Choroid plexus epithelial cell (primary cell): Measurements from ENCODE around the gene LBX2.

Experiments used
- DNase-seq: peaks from one replicate; pipeline ENCODE4 v3.0.0-alpha.2; 2010; ENCODE audit warnings: low read depth
- H3K4me3 ChIP-seq: 2 replicates; pipeline ENCODE4 v1.5.1; 2011; ENCODE audit warnings: low read depth, mild to moderate bottlenecking, control low read depth, low read length, moderate library complexity
- TF ChIP-seq, protein P1 (sequence below): conservative IDR thresholded peaks from 2 replicates; pipeline ENCODE4 v1.5.1; 2011; ENCODE audit warnings: low read depth, mild to moderate bottlenecking, control low read depth, inconsistent platforms, low read length, moderate library complexity

The LBX2 gene

DNA sequence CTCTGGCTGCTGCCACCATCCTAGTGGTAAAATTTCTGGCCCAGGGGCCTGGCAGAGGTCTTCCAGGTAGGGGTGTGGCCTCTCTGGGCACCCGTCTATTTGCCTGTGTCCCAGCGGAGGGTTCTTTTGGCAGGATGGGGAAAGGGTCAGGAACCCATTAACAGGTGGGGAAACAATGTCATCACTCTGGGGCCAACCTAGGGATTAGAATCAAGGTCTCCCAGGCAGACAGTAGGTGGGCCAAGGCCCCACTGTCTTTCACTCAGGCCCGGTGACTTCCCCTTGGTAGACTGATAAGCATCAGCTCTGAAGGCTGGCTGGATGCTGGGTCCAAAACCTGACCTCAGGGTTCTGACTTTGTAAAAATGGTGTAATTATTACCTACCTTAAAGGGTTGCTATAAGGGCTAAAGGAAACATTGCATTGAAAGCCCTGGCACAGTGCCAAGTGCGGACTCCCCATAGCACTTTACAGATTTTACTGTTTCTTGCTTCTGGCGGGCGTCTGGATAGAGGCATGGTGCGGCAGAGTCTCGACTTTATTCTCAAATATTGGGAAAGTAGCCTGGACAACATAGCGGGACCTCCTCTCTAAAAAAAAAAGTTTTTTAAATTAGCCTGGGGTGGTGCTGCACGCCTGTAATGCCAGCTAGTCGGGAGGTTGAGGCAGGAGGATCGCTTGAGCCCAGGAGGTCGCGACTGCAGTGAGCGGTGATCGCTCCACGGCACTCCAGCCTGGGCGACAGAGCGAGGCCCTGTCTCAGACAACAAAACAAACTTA is 2.2 kb downstream of the LBX2 start:
- TF ChIP-seq, protein P1, sequence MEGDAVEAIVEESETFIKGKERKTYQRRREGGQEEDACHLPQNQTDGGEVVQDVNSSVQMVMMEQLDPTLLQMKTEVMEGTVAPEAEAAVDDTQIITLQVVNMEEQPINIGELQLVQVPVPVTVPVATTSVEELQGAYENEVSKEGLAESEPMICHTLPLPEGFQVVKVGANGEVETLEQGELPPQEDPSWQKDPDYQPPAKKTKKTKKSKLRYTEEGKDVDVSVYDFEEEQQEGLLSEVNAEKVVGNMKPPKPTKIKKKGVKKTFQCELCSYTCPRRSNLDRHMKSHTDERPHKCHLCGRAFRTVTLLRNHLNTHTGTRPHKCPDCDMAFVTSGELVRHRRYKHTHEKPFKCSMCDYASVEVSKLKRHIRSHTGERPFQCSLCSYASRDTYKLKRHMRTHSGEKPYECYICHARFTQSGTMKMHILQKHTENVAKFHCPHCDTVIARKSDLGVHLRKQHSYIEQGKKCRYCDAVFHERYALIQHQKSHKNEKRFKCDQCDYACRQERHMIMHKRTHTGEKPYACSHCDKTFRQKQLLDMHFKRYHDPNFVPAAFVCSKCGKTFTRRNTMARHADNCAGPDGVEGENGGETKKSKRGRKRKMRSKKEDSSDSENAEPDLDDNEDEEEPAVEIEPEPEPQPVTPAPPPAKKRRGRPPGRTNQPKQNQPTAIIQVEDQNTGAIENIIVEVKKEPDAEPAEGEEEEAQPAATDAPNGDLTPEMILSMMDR = no peak
- no peak for DNase-seq
- H3K4me3 ChIP-seq = peak overlapping the region; percentile 35

DNA sequence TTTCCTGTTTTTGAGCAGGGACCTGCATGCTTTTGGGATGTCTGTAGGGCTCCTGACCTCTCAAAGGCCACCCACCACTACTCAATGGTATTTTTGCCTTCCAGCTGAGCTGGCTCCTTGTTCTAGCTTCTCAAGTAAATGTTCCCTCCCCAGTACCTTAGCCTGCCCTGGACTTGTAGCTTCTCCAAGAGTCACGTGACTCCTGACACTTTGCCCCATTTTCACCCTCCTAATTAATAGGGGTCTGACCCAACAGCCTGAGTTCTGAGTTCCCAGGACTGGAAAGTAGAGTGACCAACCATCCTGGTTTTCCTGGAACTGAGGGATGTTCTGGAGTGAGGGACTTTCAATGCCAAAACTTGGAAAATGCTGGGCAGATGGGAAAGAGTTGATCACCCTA is 4.0 kb downstream of the LBX2 start:
- DNase-seq = no peak
- TF ChIP-seq, protein P1 = no peak

DNA sequence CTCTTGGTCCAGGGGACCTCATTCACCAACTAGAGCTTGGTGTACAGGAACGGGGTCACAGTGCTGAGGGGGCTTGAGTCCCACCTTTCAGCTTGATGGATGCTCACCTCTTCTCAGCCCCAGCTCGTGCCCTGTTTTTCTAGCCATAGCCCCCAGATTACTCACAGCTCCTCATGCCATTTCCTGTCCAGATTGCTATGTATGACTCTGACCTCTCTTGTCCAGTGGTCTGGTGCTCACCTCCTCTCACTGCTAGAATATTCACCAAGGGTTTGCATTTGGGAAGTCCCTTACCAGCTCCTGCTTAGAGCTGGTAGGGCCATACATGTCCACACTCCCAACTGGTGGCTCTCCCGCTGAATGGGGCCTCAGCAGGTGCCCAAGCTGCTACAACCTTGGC is 5.9 kb downstream of the LBX2 start:
- TF ChIP-seq, protein P1 = no peak
- DNase-seq = no peak
- no peak overlapping the region for H3K4me3 ChIP-seq

More for the DNA sequence above, 4.0 kb downstream of the LBX2 start:
- H3K4me3 ChIP-seq = no peak overlapping the region

DNA sequence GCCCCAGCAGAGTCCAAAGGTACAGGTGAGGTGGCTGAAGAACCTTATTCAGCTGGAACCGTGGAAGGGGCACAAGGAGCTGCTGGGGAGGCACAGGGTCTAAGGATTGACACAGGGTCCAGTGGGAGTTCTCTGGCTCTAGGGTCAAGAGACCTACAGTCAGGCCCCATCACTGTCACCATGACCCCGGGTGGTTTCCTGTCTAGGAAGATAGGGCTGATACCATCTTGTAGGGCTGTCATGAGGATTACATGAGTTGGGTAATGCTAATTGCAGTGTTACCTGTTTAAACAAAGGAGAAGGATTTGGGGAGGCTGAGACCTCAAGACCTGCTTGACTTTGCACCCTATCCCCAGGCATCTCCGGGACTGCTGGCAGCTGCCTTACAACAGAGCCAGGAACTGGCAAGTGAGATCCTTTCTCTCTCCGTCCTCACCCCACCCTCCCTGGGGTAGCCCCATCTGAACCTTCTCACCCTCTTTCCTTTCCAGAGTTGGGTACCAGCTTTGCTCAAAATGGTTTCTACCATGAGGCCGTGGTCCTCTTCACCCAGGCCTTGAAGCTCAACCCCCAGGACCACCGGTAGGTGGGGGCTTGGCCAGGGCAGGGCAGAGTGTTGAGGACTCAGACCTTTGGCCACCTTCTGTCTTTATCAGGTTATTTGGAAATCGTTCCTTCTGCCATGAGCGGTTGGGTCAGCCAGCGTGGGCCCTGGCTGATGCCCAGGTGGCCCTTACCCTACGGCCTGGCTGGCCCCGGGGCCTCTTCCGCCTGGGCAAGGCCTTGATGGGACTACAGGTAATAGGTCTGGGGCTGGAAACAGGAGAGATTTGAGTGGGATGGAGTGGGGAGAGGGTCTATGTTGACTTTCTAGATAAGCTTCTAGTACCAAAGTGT is 7.5 kb downstream of the LBX2 start:
- TF ChIP-seq, protein P1 = no peak
- no peak overlapping the region for H3K4me3 ChIP-seq
- no peak for DNase-seq

DNA sequence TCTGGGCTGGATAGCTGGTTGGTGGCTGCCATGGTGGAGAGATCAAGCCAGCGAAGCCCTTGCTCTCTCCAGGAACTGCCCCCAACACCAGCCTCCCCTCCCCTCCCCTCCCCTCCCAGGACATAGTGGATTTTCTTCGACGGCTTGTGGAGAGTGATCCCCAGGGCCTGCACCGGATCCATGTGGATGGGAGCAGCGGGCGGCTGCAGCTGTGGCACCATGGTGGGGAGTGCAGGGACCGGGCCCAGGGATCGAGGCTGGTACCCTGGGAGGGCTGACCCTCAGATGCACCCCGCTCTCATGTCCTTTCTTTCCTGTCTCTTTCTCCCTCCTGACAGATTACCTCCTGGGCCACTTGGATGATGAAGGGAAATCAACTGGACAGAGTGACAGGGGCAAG is 9.5 kb downstream of the LBX2 start:
- H3K4me3 ChIP-seq = no peak overlapping the region
- TF ChIP-seq, protein P1 = no peak
- no peak for DNase-seq

DNA sequence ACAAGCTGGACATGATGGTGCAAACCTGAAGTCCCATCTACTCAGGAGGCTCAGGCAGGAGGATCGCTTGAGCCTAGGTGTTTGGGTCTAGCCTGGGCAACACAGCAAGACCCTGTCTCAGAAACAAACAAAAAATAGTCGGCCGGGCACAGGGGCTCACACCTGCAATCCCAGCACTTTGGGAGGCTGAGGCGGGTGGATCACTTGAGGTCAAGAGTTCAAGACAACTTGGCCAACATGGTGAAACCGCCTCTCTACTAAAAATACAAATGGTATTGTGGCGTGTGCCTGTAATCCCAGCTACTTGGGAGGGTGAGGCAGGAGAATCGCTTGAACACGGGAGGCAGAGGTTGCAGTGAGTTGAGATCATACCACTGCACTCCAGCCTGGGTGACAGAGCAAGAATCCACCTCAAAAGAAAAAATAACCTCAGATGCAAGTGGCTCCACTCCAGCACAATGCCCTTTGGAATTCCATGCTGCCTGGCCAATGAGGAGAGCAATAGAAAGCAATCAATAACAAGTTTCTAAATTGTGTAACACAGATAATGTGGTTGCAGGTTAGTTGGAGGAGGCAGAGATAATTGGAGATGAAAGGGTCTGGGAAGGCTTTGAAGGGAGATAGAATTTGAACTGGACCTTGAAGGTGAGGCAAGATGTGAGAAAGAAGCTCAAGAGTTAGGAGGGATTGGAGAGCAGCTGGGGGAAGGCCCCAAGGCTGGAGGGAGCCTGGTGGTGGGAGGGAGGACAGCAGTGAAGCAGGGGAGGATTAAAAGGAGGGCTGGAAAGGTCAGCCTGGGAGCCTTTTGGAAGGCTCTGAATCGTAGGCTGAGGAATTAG is 10.5 kb downstream of the LBX2 start:
- H3K4me3 ChIP-seq = no peak overlapping the region
- TF ChIP-seq, protein P1 = no peak
- no peak for DNase-seq
